ENCODE results near the gene SLC35F3.

The SLC35F3 gene

GRCh38 chr1:234265321-234265720, 360.8 kb downstream of the SLC35F3 start:
- DNase-seq: no peak

DNA sequence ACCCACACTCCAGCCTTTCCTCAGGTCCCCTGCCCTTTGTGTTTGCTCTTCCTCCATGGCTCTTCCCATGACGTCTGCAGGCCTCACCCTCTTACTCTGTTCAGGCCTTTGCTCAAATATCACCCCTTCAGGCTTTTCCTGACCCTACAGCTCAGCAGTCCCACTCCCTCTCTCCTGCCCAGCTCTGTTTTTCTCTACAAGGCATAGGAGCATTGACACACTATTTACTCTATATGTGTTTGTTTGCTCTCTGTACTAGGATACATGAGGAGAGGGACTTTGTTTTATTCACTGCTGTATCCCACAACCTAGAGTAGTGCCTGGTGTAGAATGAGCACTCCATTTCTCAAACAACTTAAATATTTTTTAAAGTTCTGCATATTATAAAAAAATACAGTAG, 361.4 kb downstream of the SLC35F3 start:
- DNase-seq: no peak

GRCh38 chr1:234270093-234270492, 365.6 kb downstream of the SLC35F3 start:
- DNase-seq: no peak

GRCh38 chr1:234270581-234271242, 366.2 kb downstream of the SLC35F3 start:
- no peak for DNase-seq

DNA sequence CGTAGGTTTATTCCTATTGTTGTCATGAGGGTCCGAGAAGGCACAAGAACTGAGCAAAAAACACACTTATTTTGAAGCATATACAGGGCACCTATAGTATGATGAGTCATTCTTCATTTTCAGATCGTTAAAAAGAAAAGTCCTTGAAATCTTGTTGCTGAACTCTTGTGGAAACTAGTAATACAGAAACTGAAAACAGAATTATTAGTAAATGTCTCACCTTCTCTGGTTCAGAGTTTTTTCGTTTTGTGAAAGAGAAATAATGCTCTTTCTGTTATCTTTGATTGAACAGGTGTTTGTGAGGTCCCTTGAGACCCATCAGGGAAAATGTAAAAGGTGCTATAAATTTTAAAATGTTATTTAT, 366.7 kb downstream of the SLC35F3 start:
- no peak for DNase-seq

DNA sequence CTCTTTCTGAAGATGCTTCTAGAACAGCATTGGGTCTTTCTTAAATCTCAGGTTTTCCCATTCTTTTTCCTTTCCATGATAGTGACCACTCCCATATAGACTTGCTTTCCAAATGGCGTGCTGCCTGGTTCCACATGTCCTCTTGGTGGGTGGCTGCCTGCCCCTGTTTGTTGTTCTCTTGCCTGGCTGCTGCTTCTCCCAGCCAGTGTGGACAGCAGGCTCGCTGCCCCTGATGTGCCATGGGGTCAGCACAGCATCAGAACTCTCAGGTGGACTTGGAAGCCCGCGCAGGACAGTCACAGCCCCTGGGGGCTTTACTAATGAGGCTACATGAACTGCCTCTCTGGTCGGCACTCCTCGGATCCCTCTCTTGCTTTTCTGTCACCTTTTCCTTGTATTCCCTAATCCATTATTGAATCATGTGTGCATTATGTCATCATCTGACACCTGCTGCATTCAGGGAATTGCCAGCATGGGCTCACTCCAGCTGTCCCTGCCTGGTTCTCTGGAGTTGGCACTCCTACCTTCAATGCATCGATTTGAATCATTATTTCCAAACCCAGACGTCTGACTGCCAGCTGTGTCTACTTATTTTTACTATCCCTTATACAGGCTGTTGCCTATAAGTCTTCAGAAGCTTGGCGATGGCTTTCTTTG, 368.3 kb downstream of the SLC35F3 start:
- peak; percentile 64 for DNase-seq

- no peak for DNase-seq
These were observed 369.5 kb downstream of the SLC35F3 start for GRCh38 chr1:234273981-234274380.

DNA sequence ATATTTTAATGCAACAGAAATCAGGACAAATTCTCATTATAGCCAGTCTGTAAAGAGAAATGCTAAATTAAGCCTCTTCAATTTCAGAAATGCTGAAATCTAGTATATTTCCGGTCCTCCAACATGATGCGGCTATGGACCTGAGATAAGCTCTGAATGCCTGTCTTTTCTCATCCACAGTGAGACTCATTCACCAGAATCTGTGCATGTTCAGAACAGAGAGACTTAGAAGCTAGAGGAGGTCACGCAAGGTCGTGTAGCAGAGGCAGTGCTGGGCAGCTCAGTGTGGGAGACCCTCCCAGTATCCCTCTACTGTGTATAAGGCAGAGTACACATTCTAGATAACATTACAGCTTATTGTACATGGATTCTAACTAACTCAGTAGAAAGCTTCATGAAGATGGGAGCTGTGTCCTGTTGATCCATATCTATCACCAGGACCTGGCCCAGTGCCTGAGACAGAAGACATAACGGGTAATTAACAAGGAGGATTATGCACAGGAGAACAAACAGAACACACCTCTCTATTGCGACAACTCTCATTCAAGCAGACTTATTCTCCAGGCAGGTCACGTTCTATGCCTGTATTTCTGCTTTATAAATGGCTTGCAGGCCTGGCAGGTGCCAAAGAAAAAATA, 371.8 kb downstream of the SLC35F3 start:
- no peak for DNase-seq

GRCh38 chr1:234277161-234277868, 372.8 kb downstream of the SLC35F3 start:
- no peak for DNase-seq

GRCh38 chr1:234279021-234279420, 374.5 kb downstream of the SLC35F3 start:
- DNase-seq: no peak

DNA sequence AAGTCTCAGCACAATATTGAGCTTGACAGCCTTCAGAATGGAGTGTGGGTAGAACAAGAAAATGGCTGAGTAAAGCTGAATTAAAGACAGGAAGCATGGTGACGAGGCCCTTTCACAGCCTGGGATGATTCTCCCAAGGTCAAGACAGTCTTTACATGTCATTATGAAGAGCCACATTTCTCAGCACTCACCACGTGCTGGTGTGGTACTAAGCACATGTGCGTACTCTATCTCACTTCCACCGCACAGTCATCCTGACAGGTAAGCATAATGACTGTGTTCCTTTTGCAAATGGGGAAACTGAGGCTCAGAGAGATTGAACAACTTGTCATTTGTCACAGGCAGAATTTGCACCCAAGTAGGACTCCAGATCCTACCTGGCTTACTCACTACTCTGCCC, 376.0 kb downstream of the SLC35F3 start:
- no peak for DNase-seq

DNA sequence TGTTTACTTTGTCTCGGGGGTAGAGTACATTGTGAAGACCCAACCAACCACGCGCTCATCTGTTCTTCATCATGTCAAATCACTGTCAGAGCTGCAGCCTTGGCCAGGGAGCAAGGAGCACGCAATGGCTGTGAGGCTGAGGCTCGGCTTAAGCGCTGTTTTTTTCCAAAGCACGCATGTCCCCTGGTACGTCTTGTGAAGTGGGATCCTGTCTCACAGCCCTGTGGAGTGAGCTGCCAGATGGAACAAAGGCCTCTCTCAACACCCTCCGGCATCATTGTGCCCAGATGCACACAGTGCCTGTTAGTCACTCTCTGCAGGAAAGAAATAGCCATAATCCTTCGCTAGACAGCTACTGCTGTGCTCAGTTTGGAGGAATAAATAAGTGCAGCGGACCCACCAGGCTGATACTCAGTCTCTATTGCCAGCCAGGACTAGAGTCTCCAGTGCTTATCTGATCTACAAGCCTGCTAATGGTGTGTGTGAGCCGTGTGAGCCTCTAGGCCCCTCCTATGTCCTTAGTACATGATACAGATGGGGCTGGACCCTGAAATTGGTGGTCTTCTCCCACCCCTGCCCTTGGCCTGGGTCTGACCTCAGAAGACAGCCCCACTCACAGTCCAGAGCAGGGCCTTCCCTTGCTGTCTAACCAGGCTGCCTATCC, 377.5 kb downstream of the SLC35F3 start:
- no peak for DNase-seq

GRCh38 chr1:234286206-234286605, 381.7 kb downstream of the SLC35F3 start:
- DNase-seq: no peak

DNA sequence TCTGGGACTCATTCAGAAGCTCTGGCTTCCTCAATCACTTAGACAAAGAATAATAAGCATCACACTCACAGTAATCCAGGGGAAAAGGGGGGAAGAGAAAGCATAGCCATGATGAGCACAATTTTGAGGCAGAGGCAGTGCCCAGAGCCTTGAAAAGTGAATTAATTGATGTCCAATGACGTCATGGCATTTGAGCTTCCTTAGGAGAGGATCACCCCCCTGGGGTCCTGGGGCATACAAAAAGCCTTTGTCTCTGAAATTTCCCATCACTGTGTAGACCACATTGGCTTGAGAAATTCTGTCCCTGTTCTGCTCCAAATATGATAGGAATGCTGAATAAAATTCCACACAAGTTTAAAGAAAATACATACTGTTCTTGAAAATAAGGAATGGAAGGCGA, 384.5 kb downstream of the SLC35F3 start:
- DNase-seq: no peak

DNA sequence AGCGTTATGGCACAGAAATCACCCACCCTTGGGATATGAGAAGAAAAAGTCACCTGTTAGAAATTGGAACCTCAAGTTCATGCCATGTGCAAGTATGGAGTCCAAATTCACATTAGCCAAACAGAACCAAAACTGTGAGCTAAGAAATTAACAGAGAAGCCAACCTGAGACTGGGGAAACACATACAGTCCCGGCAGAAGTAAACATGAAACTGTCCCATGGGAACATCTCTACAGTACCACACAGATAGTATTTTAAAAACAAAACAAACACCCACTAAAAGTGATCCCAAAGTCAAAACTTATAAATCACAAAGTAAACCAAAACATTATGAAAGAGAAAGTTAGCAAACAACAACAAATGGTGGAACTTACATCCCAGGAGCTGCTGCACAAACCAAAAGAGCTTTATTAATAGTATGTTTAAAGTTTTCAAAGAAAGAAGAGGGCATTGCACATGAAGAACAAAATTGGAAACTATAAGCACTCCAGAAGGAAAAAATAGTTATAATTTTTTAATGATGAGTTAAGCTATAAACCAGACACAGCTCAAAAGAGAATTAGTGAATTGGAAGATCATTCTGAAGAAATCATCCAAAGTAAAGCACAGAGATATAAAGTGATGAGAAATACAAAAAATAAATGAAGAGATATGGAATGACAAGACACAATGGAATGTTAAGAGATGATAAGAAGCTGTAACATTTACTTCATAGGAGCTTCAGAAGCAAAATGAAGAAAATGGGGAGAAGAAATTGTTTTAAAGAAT, 385.2 kb downstream of the SLC35F3 start:
- no peak for DNase-seq

- DNase-seq: no peak
These were observed 387.5 kb downstream of the SLC35F3 start for GRCh38 chr1:234292011-234292410.

- no peak for DNase-seq
These were observed 388.1 kb downstream of the SLC35F3 start for GRCh38 chr1:234292548-234292947.

- no peak for DNase-seq
These were observed 389.8 kb downstream of the SLC35F3 start for GRCh38 chr1:234294109-234294817.

GRCh38 chr1:234295068-234295467, 390.6 kb downstream of the SLC35F3 start:
- DNase-seq: no peak

- DNase-seq: no peak
These were observed 391.1 kb downstream of the SLC35F3 start for GRCh38 chr1:234295626-234296025.

DNA sequence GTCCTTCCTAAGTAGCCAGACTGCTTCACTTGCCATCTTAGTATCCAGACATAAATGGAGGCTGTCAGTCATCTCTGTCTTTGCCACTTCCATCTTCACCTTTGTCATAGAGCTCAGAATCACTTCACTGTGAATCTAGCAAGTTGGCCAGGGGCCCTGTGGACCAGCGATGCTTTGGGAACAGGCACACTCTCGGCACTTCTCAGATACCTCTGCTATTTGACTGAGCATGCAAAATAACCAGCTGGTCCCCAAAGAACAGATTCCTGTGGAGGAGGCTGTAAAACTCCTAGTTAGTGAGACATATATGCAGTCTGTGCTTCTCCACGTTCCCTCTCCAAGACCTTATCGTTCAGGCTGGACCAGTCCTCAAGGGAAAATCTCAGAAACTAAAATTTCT, 392.0 kb downstream of the SLC35F3 start:
- no peak for DNase-seq

DNA sequence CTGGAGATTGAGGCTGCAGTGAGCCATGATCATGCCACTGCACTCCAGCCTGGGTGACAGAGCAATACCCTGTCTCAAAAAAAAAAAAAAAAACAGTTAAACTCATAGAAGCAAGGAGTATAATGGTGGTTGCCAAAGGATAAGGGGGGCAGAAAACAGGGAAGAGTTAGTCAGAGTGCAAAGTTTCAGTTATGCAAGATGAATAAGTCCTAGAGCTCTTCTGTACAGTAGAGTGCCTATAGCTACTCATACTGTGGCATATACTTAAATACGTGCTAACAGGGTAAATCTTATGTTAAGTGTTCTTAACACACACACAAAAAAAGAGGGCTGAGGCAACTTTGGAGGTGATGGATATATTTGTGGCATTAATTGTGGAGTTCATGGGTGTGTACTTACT, 393.2 kb downstream of the SLC35F3 start:
- DNase-seq: no peak
